ENCODE results near the gene HSPG2.
"Not testable (repeated sequence)": the region's sequence is repeated elsewhere in the genome, so short reads cannot be mapped to it uniquely, and the experiment has no call there.

HSPG2 gene

DNA sequence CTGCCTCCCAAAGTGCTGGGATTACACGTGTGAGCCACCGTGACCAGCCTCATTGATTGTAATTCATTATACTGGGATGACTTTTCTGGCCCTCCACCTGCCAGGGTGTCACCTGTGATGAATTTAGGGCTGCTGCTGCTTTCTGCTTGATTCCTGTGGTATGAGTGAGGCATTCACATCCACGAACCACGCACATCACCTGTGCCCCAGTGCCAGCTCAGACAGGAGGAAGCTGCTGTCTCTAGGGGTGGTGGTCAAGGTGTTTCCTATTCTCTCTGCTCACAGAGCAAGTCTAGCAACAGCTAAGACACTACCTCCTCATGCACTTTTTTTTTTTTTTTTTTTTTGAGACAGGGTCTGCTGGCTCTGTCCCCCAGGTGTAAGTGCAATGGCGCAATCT lies 137.4 kb downstream of the HSPG2 start:
- no peaks in the 10 kb centered on the region for H3K79me2 ChIP-seq
- no peaks in the 10 kb centered on the region for H3K36me3 ChIP-seq (ENCODE audit: control insufficient read depth, insufficient read depth, low read length)
- TF ChIP-seq, protein P1, sequence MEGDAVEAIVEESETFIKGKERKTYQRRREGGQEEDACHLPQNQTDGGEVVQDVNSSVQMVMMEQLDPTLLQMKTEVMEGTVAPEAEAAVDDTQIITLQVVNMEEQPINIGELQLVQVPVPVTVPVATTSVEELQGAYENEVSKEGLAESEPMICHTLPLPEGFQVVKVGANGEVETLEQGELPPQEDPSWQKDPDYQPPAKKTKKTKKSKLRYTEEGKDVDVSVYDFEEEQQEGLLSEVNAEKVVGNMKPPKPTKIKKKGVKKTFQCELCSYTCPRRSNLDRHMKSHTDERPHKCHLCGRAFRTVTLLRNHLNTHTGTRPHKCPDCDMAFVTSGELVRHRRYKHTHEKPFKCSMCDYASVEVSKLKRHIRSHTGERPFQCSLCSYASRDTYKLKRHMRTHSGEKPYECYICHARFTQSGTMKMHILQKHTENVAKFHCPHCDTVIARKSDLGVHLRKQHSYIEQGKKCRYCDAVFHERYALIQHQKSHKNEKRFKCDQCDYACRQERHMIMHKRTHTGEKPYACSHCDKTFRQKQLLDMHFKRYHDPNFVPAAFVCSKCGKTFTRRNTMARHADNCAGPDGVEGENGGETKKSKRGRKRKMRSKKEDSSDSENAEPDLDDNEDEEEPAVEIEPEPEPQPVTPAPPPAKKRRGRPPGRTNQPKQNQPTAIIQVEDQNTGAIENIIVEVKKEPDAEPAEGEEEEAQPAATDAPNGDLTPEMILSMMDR (IDR thresholded peaks at IDR 0.05), result no peak
- no peak overlapping the region for H3K27ac ChIP-seq
- no peaks in the 10 kb centered on the region for H3K27me3 ChIP-seq (ENCODE audit: control insufficient read depth, insufficient read depth, low read length)
- no peaks in the 10 kb centered on the region for H3K9me3 ChIP-seq (ENCODE audit: control insufficient read depth, low read length)
- H2AFZ ChIP-seq, result no peak overlapping the region
- no peak overlapping the region for H3K4me3 ChIP-seq (ENCODE audit: low read depth, low read length)
- no peaks in the 10 kb centered on the region for H3K4me1 ChIP-seq
- H3K9ac ChIP-seq, result no peak overlapping the region
- no peak overlapping the region for H3K4me2 ChIP-seq (ENCODE audit: low read length)

DNA sequence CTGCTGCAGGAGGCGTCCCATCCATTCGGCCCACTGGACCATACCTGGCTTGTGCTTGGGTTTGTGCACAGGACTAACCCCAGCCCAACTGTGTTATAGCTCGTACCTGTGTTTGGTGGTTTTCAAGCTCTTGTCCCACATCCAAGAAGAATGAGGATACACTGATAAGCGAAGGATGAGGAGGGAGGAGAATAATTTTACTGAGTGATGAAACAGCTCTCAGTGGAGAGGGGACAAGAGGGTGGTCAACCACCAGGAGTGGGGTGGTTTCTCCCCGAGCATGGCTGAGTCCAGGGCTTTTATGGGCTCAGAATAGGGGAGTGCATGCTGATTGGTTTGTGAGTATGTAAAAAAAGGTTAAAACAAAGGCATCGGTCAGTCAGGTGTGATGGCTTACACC lies 142.0 kb downstream of the HSPG2 start:
- no peak overlapping the region for H3K4me2 ChIP-seq (ENCODE audit: low read length)
- H2AFZ ChIP-seq, result no peak overlapping the region
- H3K27ac ChIP-seq, result no peak overlapping the region
- no peak overlapping the region for H3K4me3 ChIP-seq (ENCODE audit: low read depth, low read length)
- no peaks in the 10 kb centered on the region for H3K79me2 ChIP-seq
- no peaks in the 10 kb centered on the region for H3K4me1 ChIP-seq
- H3K36me3 ChIP-seq (ENCODE audit: control insufficient read depth, insufficient read depth, low read length), result no peaks in the 10 kb centered on the region
- H3K9me3 ChIP-seq (ENCODE audit: control insufficient read depth, low read length), result no peaks in the 10 kb centered on the region
- no peak overlapping the region for H3K9ac ChIP-seq
- no peaks in the 10 kb centered on the region for H3K27me3 ChIP-seq (ENCODE audit: control insufficient read depth, insufficient read depth, low read length)
- TF ChIP-seq, protein P1 (IDR thresholded peaks at IDR 0.05), result no peak

DNA sequence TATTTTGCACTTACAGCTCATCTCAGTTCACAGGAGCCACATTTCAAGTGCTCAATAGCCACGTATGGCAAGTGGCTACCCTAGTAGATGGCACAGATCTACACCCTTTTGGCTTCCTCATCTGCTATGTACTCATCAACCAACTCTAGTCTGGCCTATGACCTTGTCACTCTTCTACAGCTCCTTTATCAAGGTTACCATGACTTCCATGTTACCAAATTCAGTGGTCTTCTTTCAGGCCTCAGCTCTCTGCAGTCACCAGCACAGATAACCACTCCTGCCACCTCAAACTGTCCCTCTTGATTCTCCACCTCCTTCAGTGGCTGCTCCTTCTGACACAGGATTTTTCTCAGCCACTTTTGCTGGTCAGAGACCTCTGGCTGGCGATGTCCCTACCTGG lies 142.5 kb downstream of the HSPG2 start:
- Histone ChIP-seq H3K27ac (no peak overlapping the region), H3K4me1 (no peaks in the 10 kb centered on the region), H2AFZ (no peak overlapping the region), H3K27me3 (ENCODE audit: control insufficient read depth, insufficient read depth, low read length) (no peaks in the 10 kb centered on the region), H3K9me3 (ENCODE audit: control insufficient read depth, low read length) (no peaks in the 10 kb centered on the region), H3K4me2 (ENCODE audit: low read length) (no peak overlapping the region), H3K9ac (no peak overlapping the region), H3K36me3 (ENCODE audit: control insufficient read depth, insufficient read depth, low read length) (no peaks in the 10 kb centered on the region), H3K4me3 (ENCODE audit: low read depth, low read length) (no peak overlapping the region), H3K79me2 (no peaks in the 10 kb centered on the region)
- TF ChIP-seq, protein P1 (IDR thresholded peaks at IDR 0.05), result no peak

DNA sequence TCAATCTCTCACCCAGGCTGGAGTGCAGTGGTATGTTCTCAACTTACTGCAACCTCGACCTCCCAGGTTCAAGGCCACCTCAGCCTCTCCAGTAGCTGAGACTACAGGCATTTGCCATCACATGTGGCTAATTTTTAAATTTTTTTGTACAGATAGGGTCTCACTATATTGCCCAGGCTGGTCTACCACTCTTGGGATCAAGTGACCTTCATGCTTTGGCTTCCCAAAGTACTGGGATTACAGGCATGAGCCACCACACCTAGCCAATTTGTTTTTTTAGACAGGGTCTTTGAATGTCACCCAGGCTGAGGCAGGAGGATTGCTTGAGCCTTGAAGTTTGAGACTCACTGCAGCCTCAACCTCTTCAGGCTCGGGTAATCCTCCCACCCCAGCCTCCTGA lies 144.0 kb downstream of the HSPG2 start:
- Histone ChIP-seq H3K27ac (no peak overlapping the region), H3K4me3 (ENCODE audit: low read depth, low read length) (no peak overlapping the region), H3K4me1 (no peaks in the 10 kb centered on the region), H3K27me3 (ENCODE audit: control insufficient read depth, insufficient read depth, low read length) (no peaks in the 10 kb centered on the region), H3K4me2 (ENCODE audit: low read length) (no peak overlapping the region), H3K9me3 (ENCODE audit: control insufficient read depth, low read length) (no peaks in the 10 kb centered on the region), H3K79me2 (no peaks in the 10 kb centered on the region), H3K9ac (no peak overlapping the region), H2AFZ (no peak overlapping the region), H3K36me3 (ENCODE audit: control insufficient read depth, insufficient read depth, low read length) (no peaks in the 10 kb centered on the region)
- TF ChIP-seq, protein P1 (IDR thresholded peaks at IDR 0.05), result no peak

DNA sequence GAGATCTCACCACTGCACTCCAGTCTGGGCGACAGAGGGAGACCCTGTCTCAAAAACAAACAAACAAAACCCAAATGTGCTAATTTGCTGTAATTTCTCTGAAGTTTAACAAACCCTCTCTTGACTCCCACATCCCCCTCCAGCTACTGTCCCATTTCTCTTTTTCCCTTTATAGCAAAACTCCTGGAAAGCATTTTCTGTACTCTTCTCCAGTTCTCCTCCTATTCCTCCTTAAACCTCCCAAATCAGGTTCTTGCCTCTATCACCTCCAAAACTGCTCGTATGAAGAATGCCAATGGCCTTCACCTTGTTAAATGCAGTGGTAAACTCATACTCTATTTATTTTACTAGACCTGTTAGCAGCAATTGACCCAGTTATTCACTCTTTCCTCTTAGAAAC lies 150.5 kb downstream of the HSPG2 start:
- Histone ChIP-seq H3K27me3 (ENCODE audit: control insufficient read depth, insufficient read depth, low read length) (no peaks in the 10 kb centered on the region), H3K4me3 (ENCODE audit: low read depth, low read length) (no peak overlapping the region), H3K4me2 (ENCODE audit: low read length) (no peak overlapping the region), H3K9ac (no peak overlapping the region), H3K9me3 (ENCODE audit: control insufficient read depth, low read length) (no peaks in the 10 kb centered on the region), H3K27ac (no peak overlapping the region), H3K79me2 (peaks cover 4% of the 10 kb centered on the region), H3K36me3 (ENCODE audit: control insufficient read depth, insufficient read depth, low read length) (no peaks in the 10 kb centered on the region), H2AFZ (no peak overlapping the region), H3K4me1 (no peaks in the 10 kb centered on the region)
- TF ChIP-seq, protein P1 (IDR thresholded peaks at IDR 0.05), result no peak

DNA sequence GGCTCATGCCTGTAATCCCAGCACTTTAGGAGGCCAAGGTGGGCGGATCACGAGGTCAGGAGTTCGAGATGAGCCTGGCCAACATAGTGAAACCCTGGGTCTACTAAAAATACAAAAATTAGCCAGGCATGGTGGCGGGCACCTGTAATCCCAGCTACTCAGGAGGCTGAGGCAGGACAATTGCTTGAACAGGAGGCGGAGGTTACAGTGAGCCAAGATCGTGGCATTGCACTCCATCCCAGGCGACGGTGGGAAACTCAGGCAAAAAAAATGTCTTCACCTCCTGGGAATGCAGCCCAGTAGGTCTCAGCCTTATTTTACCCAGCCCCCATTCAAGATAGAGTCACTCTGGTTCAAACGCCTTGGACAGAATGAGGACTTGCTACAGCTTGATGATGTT lies 151.3 kb downstream of the HSPG2 start:
- not testable (repeated sequence) for H3K4me3 ChIP-seq (ENCODE audit: low read depth, low read length); H2AFZ ChIP-seq; H3K4me2 ChIP-seq (ENCODE audit: low read length); H3K27ac ChIP-seq; H3K9me3 ChIP-seq (ENCODE audit: control insufficient read depth, low read length); H3K36me3 ChIP-seq (ENCODE audit: control insufficient read depth, insufficient read depth, low read length); H3K79me2 ChIP-seq; H3K4me1 ChIP-seq; H3K9ac ChIP-seq; H3K27me3 ChIP-seq (ENCODE audit: control insufficient read depth, insufficient read depth, low read length)
